GM18517 (cell line): ENCODE measurements around the gene GORAB.

Source experiments
- ATAC-seq: cut with Tn5 transposase; IDR thresholded peaks from one replicate; pipeline ENCODE4 v1.9.1; 2021; ENCODE audit warnings: mild to moderate bottlenecking, moderate library complexity; ENCODE audit not compliant: unreplicated experiment

The GORAB gene

GRCh38 chr1:170531758-170532657, at the start of gene GORAB:
Gene GORAB, plus strand, starts transcription at chr1:170532166. Its CDS starts 58 bp downstream, at chr1:170532224.
- ATAC-seq: peak; percentile 94

GRCh38 chr1:170483051-170483450, 48.9 kb upstream of the GORAB start:
- no peak for ATAC-seq

- ATAC-seq: no peak
Observed at GRCh38 chr1:170487503-170487902, 44.5 kb upstream of the GORAB start.

GRCh38 chr1:170491291-170491690, 40.7 kb upstream of the GORAB start:
- no peak for ATAC-seq

- no peak for ATAC-seq
Observed at GRCh38 chr1:170494369-170494768, 37.6 kb upstream of the GORAB start.

- no peak for ATAC-seq
Observed at GRCh38 chr1:170495006-170495405, 37.0 kb upstream of the GORAB start.

- no peak for ATAC-seq
Observed at GRCh38 chr1:170498876-170499275, 33.1 kb upstream of the GORAB start.

- ATAC-seq: no peak
Observed at GRCh38 chr1:170503665-170504064, 28.3 kb upstream of the GORAB start.

- ATAC-seq: no peak
Observed at GRCh38 chr1:170510163-170510562, 21.8 kb upstream of the GORAB start.

GRCh38 chr1:170511038-170511437, 20.9 kb upstream of the GORAB start:
- ATAC-seq: no peak

- ATAC-seq: no peak
Observed at GRCh38 chr1:170513138-170513537, 18.8 kb upstream of the GORAB start.

- no peak for ATAC-seq
Observed at GRCh38 chr1:170518185-170518834, 13.7 kb upstream of the GORAB start.

- no peak for ATAC-seq
Observed at GRCh38 chr1:170518965-170519364, 13.0 kb upstream of the GORAB start.

GRCh38 chr1:170520601-170521000, 11.4 kb upstream of the GORAB start:
- ATAC-seq: no peak

GRCh38 chr1:170521818-170522217, 10.1 kb upstream of the GORAB start:
- no peak for ATAC-seq

- no peak for ATAC-seq
Observed at GRCh38 chr1:170530972-170531757, 801 bp upstream of the GORAB start.

- ATAC-seq: no peak
Observed at GRCh38 chr1:170533298-170533697, 1.3 kb downstream of the GORAB start.

- no peak for ATAC-seq
Observed at GRCh38 chr1:170534626-170535147, 2.7 kb downstream of the GORAB start.

GRCh38 chr1:170535418-170535817, 3.5 kb downstream of the GORAB start:
- ATAC-seq: no peak

- no peak for ATAC-seq
Observed at GRCh38 chr1:170536924-170537551, 5.1 kb downstream of the GORAB start.
